ENCODE measurements around the gene JPH3. TPM values are rescaled to one million over a fixed set of nuclear protein-coding genes. Genes with fewer than 3 reads are reported as not detected.

JPH3 gene
- total RNA-seq, 1 experiment from 2014 or later, result 1.4 TPM

- Histone ChIP-seq H3K27me3 (replicated peaks; ENCODE audit: insufficient read depth, low read depth, low read length, poor library complexity) (no peaks in the 10 kb centered on the region), H3K4me3 (ENCODE audit: low read depth, low read length, poor library complexity, severe bottlenecking) (no peak overlapping the region), H3K27ac (ENCODE audit: low read depth, low read length, poor library complexity, severe bottlenecking) (no peak overlapping the region), H3K36me3 (ENCODE audit: insufficient read depth, low read length, poor library complexity, severe bottlenecking) (no peaks in the 10 kb centered on the region), H3K4me1 (ENCODE audit: insufficient read depth, low read length, poor library complexity, severe bottlenecking) (no peaks in the 10 kb centered on the region), H3K9me3 (ENCODE audit: low read depth, low read length, poor library complexity, severe bottlenecking) (no peaks in the 10 kb centered on the region)
- BruUV-seq (replicated peaks), result no TSS peak
- TF ChIP-seq EZH2 (IDR thresholded peaks at IDR 0.05; ENCODE audit: borderline replicate concordance, low read depth, low read length, poor library complexity, severe bottlenecking) (no peak), CTCF (conservative IDR thresholded peaks at IDR 0.05; ENCODE audit: low read depth, low read length) (no peak)
- intact Hi-C loops (cut with micrococcal nuclease; ENCODE audit: unreplicated experiment), result no loop called here
- ChIA-PET POLR2A (ENCODE audit: low non-redundant PET) (no interaction called here), CTCF (no interaction called here)
- DNase-seq (ENCODE audit: low spot score), result no peak
Observed at GRCh38 chr16:87555647-87556046, 46.7 kb upstream of the JPH3 start.

- H3K27me3 ChIP-seq (replicated peaks; ENCODE audit: insufficient read depth, low read depth, low read length, poor library complexity), result no peaks in the 10 kb centered on the region
- intact Hi-C loops (cut with micrococcal nuclease; ENCODE audit: unreplicated experiment), result no loop called here
- H3K27ac ChIP-seq (ENCODE audit: low read depth, low read length, poor library complexity, severe bottlenecking), result no peak overlapping the region
- no peaks in the 10 kb centered on the region for H3K4me1 ChIP-seq (ENCODE audit: insufficient read depth, low read length, poor library complexity, severe bottlenecking)
- CTCF ChIA-PET, result no interaction called here
- DNase-seq (ENCODE audit: low spot score), result no peak
- H3K9me3 ChIP-seq (ENCODE audit: low read depth, low read length, poor library complexity, severe bottlenecking), result no peaks in the 10 kb centered on the region
- POLR2A ChIA-PET (ENCODE audit: low non-redundant PET), result no interaction called here
- no peak overlapping the region for H3K4me3 ChIP-seq (ENCODE audit: low read depth, low read length, poor library complexity, severe bottlenecking)
- no TSS peak for BruUV-seq (replicated peaks)
- no peaks in the 10 kb centered on the region for H3K36me3 ChIP-seq (ENCODE audit: insufficient read depth, low read length, poor library complexity, severe bottlenecking)
- no peak for TF ChIP-seq CTCF (conservative IDR thresholded peaks at IDR 0.05; ENCODE audit: low read depth, low read length)
- no peak for TF ChIP-seq EZH2 (IDR thresholded peaks at IDR 0.05; ENCODE audit: borderline replicate concordance, low read depth, low read length, poor library complexity, severe bottlenecking)
Observed at GRCh38 chr16:87556941-87557459, 45.3 kb upstream of the JPH3 start.

GRCh38 chr16:87558682-87559081 is 43.6 kb upstream of the JPH3 start:
- CTCF ChIA-PET, result no interaction called here
- no peaks in the 10 kb centered on the region for H3K27me3 ChIP-seq (replicated peaks; ENCODE audit: insufficient read depth, low read depth, low read length, poor library complexity)
- DNase-seq (ENCODE audit: low spot score), result no peak
- H3K4me3 ChIP-seq (ENCODE audit: low read depth, low read length, poor library complexity, severe bottlenecking), result no peak overlapping the region
- POLR2A ChIA-PET (ENCODE audit: low non-redundant PET), result no interaction called here
- H3K36me3 ChIP-seq (ENCODE audit: insufficient read depth, low read length, poor library complexity, severe bottlenecking), result no peaks in the 10 kb centered on the region
- H3K27ac ChIP-seq (ENCODE audit: low read depth, low read length, poor library complexity, severe bottlenecking), result no peak overlapping the region
- intact Hi-C loops (cut with micrococcal nuclease; ENCODE audit: unreplicated experiment), result no loop called here
- H3K4me1 ChIP-seq (ENCODE audit: insufficient read depth, low read length, poor library complexity, severe bottlenecking), result no peaks in the 10 kb centered on the region
- no peak for TF ChIP-seq EZH2 (IDR thresholded peaks at IDR 0.05; ENCODE audit: borderline replicate concordance, low read depth, low read length, poor library complexity, severe bottlenecking)
- no peak for TF ChIP-seq CTCF (conservative IDR thresholded peaks at IDR 0.05; ENCODE audit: low read depth, low read length)
- no peaks in the 10 kb centered on the region for H3K9me3 ChIP-seq (ENCODE audit: low read depth, low read length, poor library complexity, severe bottlenecking)
- no TSS peak for BruUV-seq (replicated peaks)

Data from A673 (cell line).